HuH-7 (cell line): Measurements from ENCODE around the gene IER2.
"Not testable (repeated sequence)": the region's sequence is repeated elsewhere in the genome, so short reads cannot be mapped to it uniquely, and the experiment has no call there.

Experiments used
- DNase-seq: peaks from one replicate; pipeline ENCODE4 v3.0.0; 2011; ENCODE audit warnings: low spot score

Gene IER2

DNA sequence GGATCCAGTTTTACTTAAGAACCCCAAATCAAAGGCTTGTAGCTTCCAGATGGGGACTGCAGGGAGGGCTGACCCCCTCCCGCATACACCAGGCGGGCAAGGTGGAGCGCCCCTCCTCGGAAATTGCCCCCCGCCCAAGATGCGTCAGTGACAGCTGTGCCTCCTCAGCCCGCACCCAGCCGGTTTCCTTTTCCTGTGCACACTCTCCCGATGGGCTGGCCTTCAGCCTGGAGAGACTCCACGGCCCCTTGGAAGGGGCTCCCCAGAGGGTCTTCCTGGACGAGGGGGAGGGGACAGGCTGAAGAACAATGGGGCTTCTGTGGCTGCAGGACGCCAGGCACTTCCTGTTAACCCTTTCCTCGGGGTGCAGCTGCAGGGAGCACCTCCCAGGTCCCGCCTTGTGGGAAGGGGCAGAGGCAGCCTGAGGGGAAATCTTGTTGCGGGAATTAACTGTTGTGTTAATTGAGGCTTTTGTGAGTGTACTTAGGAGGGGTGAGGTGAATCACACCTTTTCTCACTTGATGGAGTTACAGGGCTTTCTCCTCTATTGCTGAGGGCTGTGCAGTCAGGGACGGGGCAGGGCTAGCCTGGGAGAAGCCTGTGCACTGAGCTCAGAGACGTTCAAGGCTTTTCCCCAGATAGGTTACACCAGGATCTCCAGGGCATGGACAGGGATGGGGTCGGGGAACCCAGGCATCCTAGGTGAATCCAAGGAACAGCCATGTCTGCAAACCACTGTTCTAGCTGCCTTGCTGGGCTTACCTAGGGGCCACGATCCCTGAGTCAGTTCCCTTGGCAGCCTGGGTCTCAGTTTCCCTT is 14.3 kb downstream of the IER2 start:
- DNase-seq, result peak; percentile 76

DNA sequence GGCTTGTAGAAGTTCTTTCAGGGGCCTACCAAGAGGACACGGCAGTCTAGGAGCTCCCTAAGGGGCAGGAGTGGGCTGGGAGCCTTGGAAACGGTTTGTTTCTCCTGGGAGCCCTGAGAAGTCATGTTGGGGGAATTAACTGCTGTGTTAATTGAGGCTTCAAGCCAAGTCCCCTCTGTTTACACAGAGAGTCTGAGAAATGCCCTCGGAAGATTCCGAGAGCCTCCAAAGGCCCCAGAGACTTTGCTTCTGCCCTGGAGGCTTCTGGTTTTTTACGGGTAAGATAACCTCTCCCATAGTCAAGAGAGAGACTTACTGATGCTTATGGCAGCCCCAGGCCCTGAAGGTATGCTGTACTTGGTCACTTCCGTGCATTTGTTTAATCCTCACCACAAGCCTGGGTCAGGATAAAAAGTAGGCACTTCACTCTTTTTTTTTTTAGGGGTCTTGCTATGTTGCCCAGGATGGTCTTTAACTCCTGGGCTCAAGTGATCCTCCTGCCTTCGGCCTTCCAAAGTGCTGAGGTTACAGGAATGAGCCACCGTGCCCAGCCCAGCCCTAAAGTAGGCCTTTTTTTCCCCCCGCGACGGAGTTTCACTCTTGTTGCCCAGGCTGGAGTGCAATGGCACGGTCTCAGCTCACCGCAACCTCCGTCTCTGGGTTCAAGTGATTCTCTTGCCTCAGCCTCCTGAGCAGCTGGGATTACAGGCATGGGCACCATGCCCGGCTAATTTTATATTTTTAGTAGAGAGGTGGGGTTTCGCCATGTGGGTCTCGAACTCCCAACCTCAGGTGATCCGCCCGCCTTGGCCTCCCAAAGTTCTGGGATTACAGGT is 15.2 kb downstream of the IER2 start:
- no peak for DNase-seq

DNA sequence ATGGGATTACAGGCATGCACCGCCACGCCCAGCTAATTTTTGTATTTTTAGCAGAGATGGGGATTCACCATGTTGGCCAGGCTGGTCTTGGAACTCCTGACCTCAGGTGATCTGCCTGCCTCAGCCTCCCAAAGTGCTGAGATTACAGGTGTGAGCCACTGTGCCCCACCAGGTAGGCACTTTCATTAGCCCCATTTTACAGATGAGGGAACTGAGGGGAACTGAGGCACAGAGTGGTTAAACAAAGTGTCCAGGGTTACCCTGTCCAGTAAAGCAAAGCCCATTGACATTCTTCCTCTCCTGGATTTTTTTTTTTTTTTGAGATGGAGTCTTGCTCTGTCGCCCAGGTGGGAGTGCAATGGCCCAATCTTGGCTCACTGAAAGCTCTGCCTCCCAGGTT is 15.9 kb downstream of the IER2 start:
- not testable (repeated sequence) for DNase-seq

- DNase-seq, result no peak
Observed at GRCh38 chr19:13169769-13170168, 19.6 kb downstream of the IER2 start.

- no peak for DNase-seq
Observed at GRCh38 chr19:13171146-13171545, 20.9 kb downstream of the IER2 start.

DNA sequence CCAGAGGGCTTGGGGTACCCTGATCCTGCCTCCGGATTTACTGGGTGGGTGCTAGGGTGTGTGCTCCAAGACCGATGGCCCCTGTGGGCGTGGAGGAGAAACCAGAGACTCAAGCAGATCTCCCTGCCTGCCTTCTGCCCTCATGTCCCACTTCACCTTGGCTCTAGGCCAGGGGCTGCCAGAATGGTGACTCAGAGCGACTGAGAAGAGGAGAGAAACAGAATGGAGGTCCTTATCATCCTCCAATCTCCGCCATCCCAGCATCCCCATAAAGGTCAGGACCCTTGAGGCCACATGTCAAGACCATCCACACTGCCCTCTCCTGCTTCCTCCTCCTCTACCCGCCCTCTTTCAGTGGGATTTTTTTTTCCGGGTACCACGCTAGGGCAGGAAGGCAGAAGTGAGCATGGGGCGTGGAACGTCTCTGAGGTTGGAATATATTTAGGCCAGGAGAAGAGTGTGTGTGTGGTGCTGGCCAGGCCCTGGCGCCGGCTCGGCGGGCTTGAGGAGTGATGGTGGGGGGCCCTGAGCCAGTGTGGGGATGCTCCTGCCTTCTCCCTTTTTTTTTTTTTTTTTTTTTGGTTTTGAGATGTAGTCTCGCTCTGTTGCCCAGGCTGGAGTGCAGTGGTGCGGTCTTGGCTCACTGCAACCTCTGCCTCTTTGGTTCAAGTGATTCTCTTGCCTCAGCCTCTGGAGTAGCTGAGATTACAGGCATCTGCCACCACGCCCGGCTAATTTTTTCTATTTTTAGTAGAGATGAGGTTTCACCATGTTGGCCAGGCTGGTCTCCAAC is 22.3 kb downstream of the IER2 start:
- DNase-seq, result no peak

DNA sequence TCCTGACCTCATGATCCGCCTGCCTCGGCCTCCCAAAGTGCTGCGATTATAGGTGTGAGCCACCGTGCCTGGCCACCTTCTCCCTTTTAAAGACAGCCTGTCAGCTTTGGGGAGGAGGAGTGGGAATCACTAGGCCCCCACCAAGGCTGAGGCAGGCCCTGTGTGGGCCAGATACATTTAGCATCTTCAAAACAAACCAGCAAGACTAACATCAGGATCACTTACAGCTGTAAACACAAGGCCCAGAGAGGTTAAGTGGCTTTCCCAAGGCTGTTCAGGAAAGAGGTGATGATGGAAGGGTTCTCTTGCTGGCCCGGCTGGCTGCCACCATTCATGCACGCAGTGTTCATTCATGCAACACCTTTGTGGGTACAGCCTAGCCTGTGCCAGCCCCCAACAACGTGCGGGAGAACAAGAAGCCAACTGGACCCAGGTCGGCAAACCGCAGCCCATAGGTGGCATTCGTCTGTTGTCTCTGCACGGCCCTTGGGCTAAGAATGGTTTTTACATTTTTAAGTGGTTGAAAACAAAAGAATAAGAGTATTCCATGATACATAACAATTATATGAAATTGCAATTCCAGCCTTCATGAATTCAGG is 23.0 kb downstream of the IER2 start:
- no peak for DNase-seq

DNA sequence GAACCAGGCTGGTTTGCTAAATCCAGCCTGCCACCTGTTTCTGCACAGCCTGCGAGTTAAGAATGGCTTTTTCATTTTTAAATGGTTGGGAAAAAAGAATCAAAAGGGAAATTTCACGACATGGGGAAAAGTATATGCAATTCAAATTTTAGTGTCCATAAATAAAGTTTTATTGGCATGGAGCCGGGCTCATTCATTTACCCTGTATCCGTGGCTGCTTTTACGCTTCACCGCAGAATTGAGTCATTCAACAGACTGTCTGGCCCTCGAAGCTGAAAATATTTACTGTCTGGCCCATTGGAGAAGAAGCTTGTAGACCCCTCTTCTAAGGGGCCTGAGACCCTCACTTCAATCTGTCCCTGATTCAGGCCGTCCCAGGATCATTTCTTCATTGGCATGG is 26.1 kb downstream of the IER2 start:
- no peak for DNase-seq

GRCh38 chr19:13177584-13177983 is 27.4 kb downstream of the IER2 start:
- DNase-seq, result not testable (repeated sequence)

DNA sequence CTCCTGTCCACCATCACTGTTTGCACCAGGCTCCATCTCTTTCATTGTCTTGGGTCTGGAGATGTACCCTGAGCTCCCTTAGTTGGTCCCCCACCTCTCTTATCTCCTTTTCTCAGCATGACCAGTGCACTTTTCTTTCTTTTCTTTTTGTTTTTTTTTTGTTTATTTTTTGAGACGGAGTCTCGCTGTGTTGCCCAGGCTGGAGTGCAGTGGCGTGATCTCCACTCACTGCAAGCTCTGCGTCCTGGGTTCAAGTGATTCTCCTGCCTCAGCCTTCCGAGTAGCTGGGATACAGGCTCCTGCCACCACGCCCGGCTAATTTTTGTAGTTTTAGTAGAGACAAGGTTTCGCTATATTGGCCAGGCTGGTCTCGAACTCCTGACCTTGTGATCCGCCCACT is 28.1 kb downstream of the IER2 start:
- not testable (repeated sequence) for DNase-seq

DNA sequence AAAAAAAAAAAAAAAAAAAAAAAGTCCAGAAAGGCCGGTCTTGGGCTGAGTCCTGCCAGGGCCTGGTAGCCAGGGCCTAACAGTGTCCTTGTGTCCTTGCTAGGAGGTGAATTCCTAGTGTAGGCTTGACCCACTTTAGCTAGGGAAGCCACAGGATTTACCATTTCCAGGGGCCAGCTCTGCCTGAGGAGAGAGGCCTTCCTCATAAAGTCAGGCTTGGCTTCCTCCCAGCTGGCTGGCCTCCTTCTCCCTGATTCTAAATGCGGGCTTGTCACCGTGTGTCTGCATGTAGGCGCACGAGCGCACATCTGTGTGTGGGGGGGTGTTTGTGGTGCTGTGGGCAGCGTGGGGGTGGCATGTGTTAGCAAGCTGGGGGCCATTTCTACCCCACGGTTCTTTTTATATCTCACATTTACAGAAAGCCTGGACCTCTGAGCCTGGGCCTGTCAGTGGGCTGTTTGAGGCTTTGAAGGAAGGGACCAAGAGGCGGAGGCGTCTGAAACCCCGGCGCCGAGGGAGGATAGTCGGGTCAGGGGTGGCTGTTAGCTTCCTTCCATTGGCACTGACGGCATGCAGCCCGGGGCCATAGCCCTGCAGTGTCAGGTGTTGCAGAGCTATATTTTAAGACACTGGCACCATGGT is 31.7 kb downstream of the IER2 start:
- no peak for DNase-seq

- not testable (repeated sequence) for DNase-seq
Observed at GRCh38 chr19:13184926-13185325, 34.7 kb downstream of the IER2 start.

DNA sequence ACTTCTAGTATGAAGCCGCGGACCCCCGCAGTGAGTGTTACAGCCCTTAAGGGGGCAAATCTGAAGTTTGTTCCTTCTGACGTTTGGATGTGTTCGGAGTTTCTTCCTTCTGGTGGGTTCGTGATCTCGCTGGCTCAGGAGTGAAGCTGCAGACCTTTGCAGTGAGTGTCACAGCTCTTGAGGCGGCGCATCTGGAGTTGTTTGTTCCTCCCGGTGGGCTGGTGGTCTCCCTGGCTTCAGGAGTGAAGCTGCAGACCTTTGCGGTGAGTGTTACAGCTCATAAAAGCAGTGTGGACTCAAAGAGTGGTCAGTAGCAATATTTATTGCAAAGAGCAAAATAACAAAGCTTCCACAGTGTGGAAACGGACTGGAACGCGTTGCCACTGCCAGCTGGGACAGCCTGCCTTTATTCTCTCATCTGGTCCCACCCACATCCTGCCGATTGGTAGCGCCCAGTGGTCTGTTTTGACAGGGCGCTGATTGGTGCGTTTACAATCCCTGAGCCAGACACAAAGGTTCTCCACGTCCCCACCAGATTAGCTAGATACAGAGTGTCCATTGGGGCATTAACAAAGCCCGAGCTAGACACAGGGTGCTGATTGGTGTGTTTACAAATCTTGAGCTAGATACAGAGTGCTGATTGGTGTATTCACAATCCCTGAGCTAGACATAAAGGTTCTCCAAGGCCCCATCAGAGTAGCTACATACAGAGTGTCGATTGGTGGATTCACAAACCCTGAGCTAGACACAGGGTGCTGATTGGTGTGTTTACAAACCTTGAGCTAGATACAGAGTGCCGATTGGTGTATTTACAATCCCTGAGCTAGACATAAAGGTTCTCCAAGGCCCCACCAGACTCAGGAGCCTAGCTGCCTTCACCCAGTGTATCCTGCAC is 35.8 kb downstream of the IER2 start:
- not testable (repeated sequence) for DNase-seq

- DNase-seq, result not testable (repeated sequence)
Observed at GRCh38 chr19:13186688-13187087, 36.5 kb downstream of the IER2 start.

DNA sequence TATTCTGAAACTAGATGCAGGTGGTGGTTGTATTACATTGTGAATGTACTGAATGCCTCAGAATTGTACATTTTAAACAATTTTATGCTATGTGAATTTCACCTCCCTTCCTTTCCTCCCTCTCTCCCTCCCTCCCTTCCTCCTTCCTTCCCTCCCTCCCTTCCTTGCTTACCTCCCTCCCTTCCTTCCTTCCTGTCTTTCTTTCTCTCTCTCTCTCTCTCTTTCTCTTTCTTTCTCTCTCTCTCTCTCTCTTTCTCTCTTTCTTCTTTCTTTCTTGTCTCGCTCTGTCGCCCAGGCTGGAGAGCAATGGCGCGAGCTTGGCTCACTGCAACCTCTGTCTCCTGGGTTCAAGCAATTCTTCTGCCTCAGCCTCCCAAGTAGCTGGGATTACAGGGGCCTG is 37.2 kb downstream of the IER2 start:
- DNase-seq, result no peak

- no peak for DNase-seq
Observed at GRCh38 chr19:13189600-13189999, 39.4 kb downstream of the IER2 start.

- peak; percentile 56 for DNase-seq
Observed at GRCh38 chr19:13190781-13191540, 40.8 kb downstream of the IER2 start.

DNA sequence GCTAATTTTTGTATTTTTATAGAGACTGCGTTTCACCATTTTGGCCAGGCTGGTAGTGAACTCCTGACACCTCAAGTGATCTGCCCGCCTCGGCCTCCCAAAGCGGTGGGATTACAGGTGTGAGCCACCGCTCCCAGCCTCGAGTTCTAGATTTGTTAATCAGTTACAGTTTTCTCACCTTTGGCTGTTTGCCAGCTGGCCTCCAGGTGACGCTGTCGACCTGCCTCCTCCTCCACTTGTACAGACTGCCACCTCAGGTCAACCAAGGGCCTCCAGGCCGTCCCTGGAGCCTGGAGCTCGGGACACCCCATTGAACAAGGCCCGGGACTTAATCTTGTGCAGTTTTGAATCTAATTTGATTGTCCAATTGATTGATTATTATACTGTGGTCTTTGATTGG is 45.5 kb downstream of the IER2 start:
- DNase-seq, result peak; percentile 71

- DNase-seq, result no peak
Observed at GRCh38 chr19:13198634-13199033, 48.4 kb downstream of the IER2 start.

- DNase-seq, result not testable (repeated sequence)
Observed at GRCh38 chr19:13202112-13202511, 51.9 kb downstream of the IER2 start.
